SK-N-SH treated with all-trans-retinoic acid at 6 μM for 48 hours (cell line): ENCODE measurements around the gene TCEAL2.

Source experiments
- ATAC-seq: fragments of 200-7000 bp; cut with Tn5 transposase; 3 replicates; pipeline ENCODE4 v1.9.1; 2020; ENCODE audit warnings: mild to moderate bottlenecking, moderate library complexity
- ARNTL ChIP-seq: fragments of 450-650 bp; formaldehyde crosslinking; IDR thresholded peaks from 2 replicates; pipeline ENCODE4 v1.5.0; 2020; ENCODE audit warnings: low read depth, mild to moderate bottlenecking, moderate library complexity, borderline replicate concordance
- CSDC2 ChIP-seq: fragments of 250-450 bp; sonication (Bioruptor Pico); IDR thresholded peaks from 2 replicates; pipeline ENCODE4 v1.5.0; 2020; ENCODE audit warnings: mild to moderate bottlenecking, moderate library complexity
- ESRRG ChIP-seq: fragments of 250-450 bp; sonication (Bioruptor Pico); IDR thresholded peaks from 2 replicates; pipeline ENCODE4 v1.6.1; 2021; ENCODE audit warnings: mild to moderate bottlenecking
- GLIS3 ChIP-seq: fragments of 250-450 bp; sonication (Bioruptor Pico); IDR thresholded peaks from 2 replicates; pipeline ENCODE4 v1.5.0; 2020; ENCODE audit warnings: mild to moderate bottlenecking, moderate library complexity
- ISL1 ChIP-seq: fragments of 250-450 bp; sonication (Bioruptor Pico); IDR thresholded peaks from 2 replicates; pipeline ENCODE4 v2.1.2; 2022; ENCODE audit warnings: mild to moderate bottlenecking, moderate library complexity
- OSR1 ChIP-seq: fragments of 250-450 bp; sonication (Bioruptor Pico); IDR thresholded peaks from 2 replicates; pipeline ENCODE4 v1.8.0; 2022; ENCODE audit warnings: moderate library complexity, mild to moderate bottlenecking, inconsistent platforms
- PPARA ChIP-seq: fragments of 250-450 bp; sonication (Bioruptor Pico); IDR thresholded peaks from 2 replicates; pipeline ENCODE4 v1.5.0; 2020; ENCODE audit warnings: mild to moderate bottlenecking, borderline replicate concordance
- RARB ChIP-seq: fragments of 250-450 bp; sonication (Bioruptor Pico); IDR thresholded peaks from 2 replicates; pipeline ENCODE4 v1.8.0; 2021; ENCODE audit warnings: mild to moderate bottlenecking, moderate library complexity
- SNAI2 ChIP-seq: fragments of 250-450 bp; sonication (Bioruptor Pico); IDR thresholded peaks from 2 replicates; pipeline ENCODE4 v1.5.0; 2020; ENCODE audit warnings: mild to moderate bottlenecking, moderate library complexity
- TCF4 ChIP-seq: fragments of 250-450 bp; sonication (Bioruptor Pico); IDR thresholded peaks from 2 replicates; pipeline ENCODE4 v1.8.0; 2021; ENCODE audit warnings: mild to moderate bottlenecking, moderate library complexity, borderline replicate concordance
- TOX ChIP-seq: fragments of 250-450 bp; sonication (Bioruptor Pico); IDR thresholded peaks from 2 replicates; pipeline ENCODE4 v1.8.0; 2021; ENCODE audit warnings: mild to moderate bottlenecking, moderate library complexity, borderline replicate concordance
- ZC3H10 ChIP-seq: fragments of 250-450 bp; sonication (Bioruptor Pico); IDR thresholded peaks from 2 replicates; pipeline ENCODE4 v1.5.1; 2021; ENCODE audit warnings: mild to moderate bottlenecking, moderate library complexity
- ZFP3 ChIP-seq: fragments of 250-450 bp; sonication (Bioruptor Pico); IDR thresholded peaks from 2 replicates; pipeline ENCODE4 v1.5.0; 2020; ENCODE audit warnings: mild to moderate bottlenecking, moderate library complexity
- ZFP30 ChIP-seq: fragments of 450-650 bp; formaldehyde crosslinking; IDR thresholded peaks from 2 replicates; pipeline ENCODE4 v1.5.0; 2022; ENCODE audit warnings: mild to moderate bottlenecking, moderate library complexity
- ZNF565 ChIP-seq: fragments of 450-650 bp; formaldehyde crosslinking; conservative IDR thresholded peaks from 2 replicates; pipeline ENCODE4 v1.5.0; 2020; ENCODE audit warnings: low read depth, mild to moderate bottlenecking, moderate library complexity
- ZNF70 ChIP-seq: fragments of 450-650 bp; formaldehyde crosslinking; IDR thresholded peaks from 2 replicates; pipeline ENCODE4 v1.5.0; 2020; ENCODE audit warnings: mild to moderate bottlenecking, moderate library complexity
- ZNF8 ChIP-seq: fragments of 450-650 bp; formaldehyde crosslinking; IDR thresholded peaks from 2 replicates; pipeline ENCODE4 v1.5.0; 2020; ENCODE audit warnings: mild to moderate bottlenecking, moderate library complexity
- TF ChIP-seq, protein P1 (sequence below): fragments of 250-450 bp; sonication (Bioruptor Pico); IDR thresholded peaks from 2 replicates; pipeline ENCODE4 v1.8.0; 2020; ENCODE audit warnings: mild to moderate bottlenecking, moderate library complexity, borderline replicate concordance
- TF ChIP-seq, protein P2 (sequence below): fragments of 250-450 bp; sonication (Bioruptor Pico); IDR thresholded peaks from 2 replicates; pipeline ENCODE4 v1.5.0; 2020; ENCODE audit warnings: mild to moderate bottlenecking, moderate library complexity
- TF ChIP-seq, protein P3 (sequence below): fragments of 250-450 bp; sonication (Bioruptor Pico); IDR thresholded peaks from 2 replicates; pipeline ENCODE4 v1.5.1; 2021; ENCODE audit warnings: mild to moderate bottlenecking, moderate library complexity

Gene TCEAL2

DNA sequence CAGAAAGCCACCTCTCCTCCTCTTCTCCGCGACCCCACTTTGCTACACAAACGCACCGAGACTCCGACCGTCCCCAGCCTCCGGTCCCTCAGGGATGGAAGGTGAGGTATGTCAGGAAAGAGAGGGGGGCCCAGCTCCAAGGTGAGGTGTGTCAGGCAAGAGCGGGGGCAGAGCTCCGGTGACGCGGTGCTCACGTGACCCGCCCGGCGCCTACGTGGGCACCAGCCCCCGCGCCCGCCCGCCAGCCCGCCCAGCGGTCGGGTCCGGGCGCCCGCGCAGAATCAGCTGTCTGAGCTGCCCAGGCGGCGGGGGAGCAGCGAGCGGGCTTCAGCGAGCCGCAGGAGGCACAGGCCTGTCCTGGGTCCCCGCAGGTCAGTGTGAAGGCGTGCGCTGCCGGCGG lies at the start of gene TCEAL2:
TCEAL2 (plus strand) TSS at position 244 of the 400 bp plus-strand sequence. CDS start 1,152 bp downstream, outside the sequence.
- ATAC-seq: peak; percentile 38; the same call in 2 of the 3 replicates

DNA sequence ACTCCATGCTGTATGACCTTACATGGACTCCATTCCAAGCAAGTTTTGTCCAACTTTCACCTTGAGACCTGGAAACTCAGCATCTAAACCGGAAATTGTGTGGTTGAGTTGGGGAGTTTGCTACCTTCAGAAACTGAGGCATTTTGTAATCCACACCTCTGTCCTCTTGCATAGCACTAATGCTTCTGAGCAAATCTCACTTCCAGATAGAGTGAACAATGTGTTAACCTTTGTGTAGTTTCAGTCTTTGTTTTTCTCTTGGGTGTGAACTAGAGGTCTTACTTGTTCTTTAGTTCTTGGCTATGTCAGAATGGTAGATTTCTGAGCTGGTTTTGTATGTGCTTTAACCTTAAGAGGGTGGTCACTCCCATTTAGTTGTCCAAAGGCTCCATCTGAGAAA lies 48.1 kb upstream of the TCEAL2 start:
- TF ChIP-seq ZC3H10 (CRISPR knock-in tag) (no peak), TOX (no peak), RARB (no peak), ARNTL (CRISPR knock-in tag) (no peak), OSR1 (CRISPR knock-in tag) (no peak), ZNF565 (no peak), ZNF70 (CRISPR knock-in tag) (no peak), ESRRG (CRISPR knock-in tag) (no peak), TCF4 (no peak), CSDC2 (CRISPR knock-in tag) (no peak)
- TF ChIP-seq, protein P1, sequence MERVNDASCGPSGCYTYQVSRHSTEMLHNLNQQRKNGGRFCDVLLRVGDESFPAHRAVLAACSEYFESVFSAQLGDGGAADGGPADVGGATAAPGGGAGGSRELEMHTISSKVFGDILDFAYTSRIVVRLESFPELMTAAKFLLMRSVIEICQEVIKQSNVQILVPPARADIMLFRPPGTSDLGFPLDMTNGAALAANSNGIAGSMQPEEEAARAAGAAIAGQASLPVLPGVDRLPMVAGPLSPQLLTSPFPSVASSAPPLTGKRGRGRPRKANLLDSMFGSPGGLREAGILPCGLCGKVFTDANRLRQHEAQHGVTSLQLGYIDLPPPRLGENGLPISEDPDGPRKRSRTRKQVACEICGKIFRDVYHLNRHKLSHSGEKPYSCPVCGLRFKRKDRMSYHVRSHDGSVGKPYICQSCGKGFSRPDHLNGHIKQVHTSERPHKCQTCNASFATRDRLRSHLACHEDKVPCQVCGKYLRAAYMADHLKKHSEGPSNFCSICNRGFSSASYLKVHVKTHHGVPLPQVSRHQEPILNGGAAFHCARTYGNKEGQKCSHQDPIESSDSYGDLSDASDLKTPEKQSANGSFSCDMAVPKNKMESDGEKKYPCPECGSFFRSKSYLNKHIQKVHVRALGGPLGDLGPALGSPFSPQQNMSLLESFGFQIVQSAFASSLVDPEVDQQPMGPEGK (CRISPR knock-in tag): no peak
- no peak for ATAC-seq

DNA sequence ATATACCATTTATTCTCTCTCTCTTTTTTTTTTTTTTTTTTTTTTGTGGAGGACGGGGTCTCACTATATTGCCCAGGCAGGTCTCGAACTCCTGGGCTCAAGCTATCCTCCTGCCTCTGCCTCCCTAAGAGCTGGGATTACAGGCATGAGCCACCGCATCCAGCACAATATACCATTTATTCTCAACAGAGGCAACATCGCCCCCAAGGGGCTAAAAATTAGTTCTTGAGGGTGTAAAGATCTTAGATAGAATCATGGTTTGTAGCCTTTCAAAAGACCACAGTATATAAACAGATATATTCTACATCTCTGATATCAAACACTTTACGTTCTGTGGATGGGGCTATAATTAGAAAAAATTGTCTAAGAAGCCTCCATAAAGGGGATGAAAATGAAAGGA lies 39.8 kb upstream of the TCEAL2 start:
- ATAC-seq: no peak
- TF ChIP-seq PPARA (CRISPR knock-in tag): no peak
- TF ChIP-seq ZNF565: no peak
- no peak for TF ChIP-seq OSR1 (CRISPR knock-in tag)
- TF ChIP-seq TOX: no peak
- no peak for TF ChIP-seq ZC3H10 (CRISPR knock-in tag)
- TF ChIP-seq ARNTL (CRISPR knock-in tag): no peak
- TF ChIP-seq, protein P2, sequence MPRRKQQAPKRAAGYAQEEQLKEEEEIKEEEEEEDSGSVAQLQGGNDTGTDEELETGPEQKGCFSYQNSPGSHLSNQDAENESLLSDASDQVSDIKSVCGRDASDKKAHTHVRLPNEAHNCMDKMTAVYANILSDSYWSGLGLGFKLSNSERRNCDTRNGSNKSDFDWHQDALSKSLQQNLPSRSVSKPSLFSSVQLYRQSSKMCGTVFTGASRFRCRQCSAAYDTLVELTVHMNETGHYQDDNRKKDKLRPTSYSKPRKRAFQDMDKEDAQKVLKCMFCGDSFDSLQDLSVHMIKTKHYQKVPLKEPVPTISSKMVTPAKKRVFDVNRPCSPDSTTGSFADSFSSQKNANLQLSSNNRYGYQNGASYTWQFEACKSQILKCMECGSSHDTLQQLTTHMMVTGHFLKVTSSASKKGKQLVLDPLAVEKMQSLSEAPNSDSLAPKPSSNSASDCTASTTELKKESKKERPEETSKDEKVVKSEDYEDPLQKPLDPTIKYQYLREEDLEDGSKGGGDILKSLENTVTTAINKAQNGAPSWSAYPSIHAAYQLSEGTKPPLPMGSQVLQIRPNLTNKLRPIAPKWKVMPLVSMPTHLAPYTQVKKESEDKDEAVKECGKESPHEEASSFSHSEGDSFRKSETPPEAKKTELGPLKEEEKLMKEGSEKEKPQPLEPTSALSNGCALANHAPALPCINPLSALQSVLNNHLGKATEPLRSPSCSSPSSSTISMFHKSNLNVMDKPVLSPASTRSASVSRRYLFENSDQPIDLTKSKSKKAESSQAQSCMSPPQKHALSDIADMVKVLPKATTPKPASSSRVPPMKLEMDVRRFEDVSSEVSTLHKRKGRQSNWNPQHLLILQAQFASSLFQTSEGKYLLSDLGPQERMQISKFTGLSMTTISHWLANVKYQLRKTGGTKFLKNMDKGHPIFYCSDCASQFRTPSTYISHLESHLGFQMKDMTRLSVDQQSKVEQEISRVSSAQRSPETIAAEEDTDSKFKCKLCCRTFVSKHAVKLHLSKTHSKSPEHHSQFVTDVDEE (CRISPR knock-in tag): no peak
- TF ChIP-seq SNAI2 (CRISPR knock-in tag): no peak
- no peak for TF ChIP-seq ZFP3 (CRISPR knock-in tag)
- no peak for TF ChIP-seq RARB
- TF ChIP-seq, protein P1 (CRISPR knock-in tag): no peak
- TF ChIP-seq, protein P3, sequence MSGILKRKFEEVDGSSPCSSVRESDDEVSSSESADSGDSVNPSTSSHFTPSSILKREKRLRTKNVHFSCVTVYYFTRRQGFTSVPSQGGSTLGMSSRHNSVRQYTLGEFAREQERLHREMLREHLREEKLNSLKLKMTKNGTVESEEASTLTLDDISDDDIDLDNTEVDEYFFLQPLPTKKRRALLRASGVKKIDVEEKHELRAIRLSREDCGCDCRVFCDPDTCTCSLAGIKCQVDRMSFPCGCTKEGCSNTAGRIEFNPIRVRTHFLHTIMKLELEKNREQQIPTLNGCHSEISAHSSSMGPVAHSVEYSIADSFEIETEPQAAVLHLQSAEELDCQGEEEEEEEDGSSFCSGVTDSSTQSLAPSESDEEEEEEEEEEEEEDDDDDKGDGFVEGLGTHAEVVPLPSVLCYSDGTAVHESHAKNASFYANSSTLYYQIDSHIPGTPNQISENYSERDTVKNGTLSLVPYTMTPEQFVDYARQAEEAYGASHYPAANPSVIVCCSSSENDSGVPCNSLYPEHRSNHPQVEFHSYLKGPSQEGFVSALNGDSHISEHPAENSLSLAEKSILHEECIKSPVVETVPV (CRISPR knock-in tag): no peak
- no peak for TF ChIP-seq TCF4
- TF ChIP-seq, all 23 proteins: peak for 0

DNA sequence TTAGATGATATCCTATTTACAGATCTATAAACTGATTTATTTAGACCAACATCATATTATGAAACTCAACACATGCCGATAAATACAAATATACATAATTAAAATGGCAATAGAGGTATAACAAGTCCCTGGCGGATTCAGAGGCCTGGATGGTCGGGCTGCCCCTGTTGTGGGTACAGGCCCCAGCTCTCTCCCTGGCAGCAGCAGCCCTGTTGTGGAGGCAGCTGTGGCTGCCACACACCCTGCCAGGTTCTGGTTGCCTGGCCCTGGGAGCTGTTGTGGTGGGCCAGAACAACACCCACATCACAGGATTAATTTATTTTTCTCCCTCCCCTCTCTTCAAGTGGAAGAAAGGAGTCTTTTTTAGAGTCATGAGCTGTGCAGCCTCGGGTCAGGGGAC lies 12.1 kb upstream of the TCEAL2 start:
- ATAC-seq: no peak
- TF ChIP-seq ZNF70 (CRISPR knock-in tag) (no peak), OSR1 (CRISPR knock-in tag) (no peak), ARNTL (CRISPR knock-in tag) (no peak), TCF4 (no peak), ZFP30 (no peak), SNAI2 (CRISPR knock-in tag) (no peak), ISL1 (CRISPR knock-in tag) (no peak), GLIS3 (CRISPR knock-in tag) (no peak), ZNF8 (CRISPR knock-in tag) (no peak), ZC3H10 (CRISPR knock-in tag) (no peak), PPARA (CRISPR knock-in tag) (no peak), ZNF565 (no peak), CSDC2 (CRISPR knock-in tag) (no peak)
- TF ChIP-seq, protein P3 (CRISPR knock-in tag): no peak
- TF ChIP-seq, protein P2 (CRISPR knock-in tag): no peak
